Neural progenitor cell (in vitro differentiated cells): ENCODE data around the gene KRT13.

ENCODE experiments used
- EZH2 ChIP-seq: fragments of 200-600 bp; sonication (generic); IDR thresholded peaks from 2 replicates; pipeline ENCODE4 v1.6.1; 2017; ENCODE audit warnings: antibody characterized with exemption, mild to moderate bottlenecking, moderate library complexity
- TF ChIP-seq, protein P1 (sequence below): fragments of 200-600 bp; sonication (generic); IDR thresholded peaks from 2 replicates; pipeline ENCODE4 v1.5.1; 2017; ENCODE audit warnings: antibody characterized with exemption, mild to moderate bottlenecking

DNA sequence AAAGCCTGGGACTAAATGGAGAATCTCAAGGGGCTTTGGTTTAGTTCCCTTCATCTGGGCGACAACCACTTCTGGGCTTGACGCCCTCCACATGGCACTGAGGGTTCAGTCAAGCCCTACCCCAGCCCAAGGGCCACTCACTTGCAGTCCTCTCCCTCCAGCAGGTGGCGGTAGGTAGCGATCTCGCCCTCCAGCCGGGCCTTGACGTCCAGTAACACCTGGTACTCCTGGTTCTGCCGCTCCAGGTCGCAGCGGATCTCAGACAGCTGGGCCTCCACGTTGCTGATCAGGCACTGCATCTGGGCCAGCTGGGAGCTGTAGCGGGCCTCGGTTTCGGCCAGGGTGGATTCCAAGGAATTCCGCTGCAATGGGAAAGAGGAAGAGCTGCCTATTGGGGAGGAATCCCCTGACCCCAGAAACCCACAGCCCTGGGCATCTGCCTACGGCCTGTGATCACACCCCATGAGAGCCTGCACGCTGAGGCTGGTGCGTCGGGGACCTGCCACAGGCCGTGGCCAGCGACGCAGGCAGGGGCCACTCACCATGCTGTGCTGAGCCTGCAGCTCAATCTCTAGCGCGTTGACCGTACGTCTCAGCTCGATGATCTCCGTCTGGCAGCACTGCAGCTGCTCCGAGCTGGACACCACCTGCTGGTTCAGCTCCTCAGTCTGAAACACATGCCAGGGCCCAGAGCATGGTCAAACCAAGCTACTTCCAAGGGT lies 18.4 kb downstream of the KRT13 start:
- TF ChIP-seq, protein P1, sequence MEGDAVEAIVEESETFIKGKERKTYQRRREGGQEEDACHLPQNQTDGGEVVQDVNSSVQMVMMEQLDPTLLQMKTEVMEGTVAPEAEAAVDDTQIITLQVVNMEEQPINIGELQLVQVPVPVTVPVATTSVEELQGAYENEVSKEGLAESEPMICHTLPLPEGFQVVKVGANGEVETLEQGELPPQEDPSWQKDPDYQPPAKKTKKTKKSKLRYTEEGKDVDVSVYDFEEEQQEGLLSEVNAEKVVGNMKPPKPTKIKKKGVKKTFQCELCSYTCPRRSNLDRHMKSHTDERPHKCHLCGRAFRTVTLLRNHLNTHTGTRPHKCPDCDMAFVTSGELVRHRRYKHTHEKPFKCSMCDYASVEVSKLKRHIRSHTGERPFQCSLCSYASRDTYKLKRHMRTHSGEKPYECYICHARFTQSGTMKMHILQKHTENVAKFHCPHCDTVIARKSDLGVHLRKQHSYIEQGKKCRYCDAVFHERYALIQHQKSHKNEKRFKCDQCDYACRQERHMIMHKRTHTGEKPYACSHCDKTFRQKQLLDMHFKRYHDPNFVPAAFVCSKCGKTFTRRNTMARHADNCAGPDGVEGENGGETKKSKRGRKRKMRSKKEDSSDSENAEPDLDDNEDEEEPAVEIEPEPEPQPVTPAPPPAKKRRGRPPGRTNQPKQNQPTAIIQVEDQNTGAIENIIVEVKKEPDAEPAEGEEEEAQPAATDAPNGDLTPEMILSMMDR: peak; percentile 66
- TF ChIP-seq EZH2: no peak
